ENCODE measurements around the gene BANF1. TPM values are rescaled to one million over a fixed set of nuclear protein-coding genes. Genes with fewer than 3 reads are reported as not detected.

The BANF1 gene
- total and polyA plus RNA-seq, 2 donors (not counting 3 experiments of a cell fraction or from before 2014, with no cell fraction given): 269 to 376 TPM

DNA sequence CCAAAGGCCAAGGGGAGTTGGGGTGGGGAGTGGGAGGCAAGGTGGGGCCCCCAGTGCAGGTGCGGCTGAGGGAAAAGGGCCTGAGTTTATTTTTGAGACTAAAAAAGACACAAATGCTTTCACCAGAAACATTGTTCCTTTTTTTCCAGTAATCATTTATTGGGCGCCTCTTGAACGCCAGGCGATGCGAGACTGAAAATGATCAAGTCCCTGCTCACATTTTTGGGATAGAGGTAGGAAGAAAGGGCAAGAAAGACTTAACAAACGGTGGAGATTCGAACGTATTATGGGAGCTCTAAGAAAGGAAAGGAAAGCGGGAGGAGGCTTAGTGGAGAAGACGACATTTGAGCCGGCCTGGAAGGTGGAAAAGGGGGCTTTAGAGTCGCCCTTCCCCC is 49.1 kb downstream of the BANF1 start:
- H3K9me1 ChIP-seq (replicated peaks; ENCODE audit: control insufficient read depth, extremely low read depth, insufficient read depth, low read length): no peaks in the 10 kb centered on the region
- peak overlapping the region; percentile 41 to 67 (median 53) for H3K4me3 ChIP-seq (replicated peaks in 1 of 3; ENCODE audit: insufficient read depth in 1 of 3, low read depth in 1 of 3, low read length in 3 of 3)
- H2AFZ ChIP-seq (ENCODE audit: low read depth, low read length): peak overlapping the region; percentile 39
- peaks cover 2 to 3% of the 10 kb centered on the region in 2 experiments for H3K27me3 ChIP-seq (ENCODE audit: control insufficient read depth in 2 of 2, insufficient read depth in 2 of 2, low read length in 2 of 2)
- H3K9me3 ChIP-seq (replicated peaks; ENCODE audit: control insufficient read depth, insufficient read depth, low read length): no peaks in the 10 kb centered on the region
- peaks cover 7 to 12% of the 10 kb centered on the region in 2 experiments for H3K36me3 ChIP-seq (ENCODE audit: control insufficient read depth in 2 of 2, extremely low read depth in 1 of 2, insufficient read depth in 2 of 2, low read length in 2 of 2)
- ChIA-PET CTCF (interaction anchor here (0.9 to 4.0 kb wide), 2 partner anchors 17 to 191 kb away, joined by 4 to 16 read pairs; partner anchors contain the start of gene MUS81), POLR2A (interaction anchor here (0.7 to 1.1 kb wide), 2 partner anchors 49 to 67 kb away, joined by 3 to 4 read pairs; partner anchors contain the start of gene BANF1)
- peak overlapping the region; percentile 88 for H3K9ac ChIP-seq (replicated peaks; ENCODE audit: extremely low read depth, insufficient read depth, low read length)
- H3K27ac ChIP-seq (ENCODE audit: insufficient read depth, low read depth, low read length): peak overlapping the region; percentile 58
- dilution Hi-C loops (cut with MboI; ENCODE audit: extremely low pct_ligation_motif_present, low sequenced_read_pairs): no loop called here
- peaks cover 14% of the 10 kb centered on the region for H3K4me1 ChIP-seq (ENCODE audit: control insufficient read depth, extremely low read depth, insufficient read depth, low read length)
- no peak for DNase-seq (ENCODE audit: low read depth, low spot score)
- TF ChIP-seq, protein P1, sequence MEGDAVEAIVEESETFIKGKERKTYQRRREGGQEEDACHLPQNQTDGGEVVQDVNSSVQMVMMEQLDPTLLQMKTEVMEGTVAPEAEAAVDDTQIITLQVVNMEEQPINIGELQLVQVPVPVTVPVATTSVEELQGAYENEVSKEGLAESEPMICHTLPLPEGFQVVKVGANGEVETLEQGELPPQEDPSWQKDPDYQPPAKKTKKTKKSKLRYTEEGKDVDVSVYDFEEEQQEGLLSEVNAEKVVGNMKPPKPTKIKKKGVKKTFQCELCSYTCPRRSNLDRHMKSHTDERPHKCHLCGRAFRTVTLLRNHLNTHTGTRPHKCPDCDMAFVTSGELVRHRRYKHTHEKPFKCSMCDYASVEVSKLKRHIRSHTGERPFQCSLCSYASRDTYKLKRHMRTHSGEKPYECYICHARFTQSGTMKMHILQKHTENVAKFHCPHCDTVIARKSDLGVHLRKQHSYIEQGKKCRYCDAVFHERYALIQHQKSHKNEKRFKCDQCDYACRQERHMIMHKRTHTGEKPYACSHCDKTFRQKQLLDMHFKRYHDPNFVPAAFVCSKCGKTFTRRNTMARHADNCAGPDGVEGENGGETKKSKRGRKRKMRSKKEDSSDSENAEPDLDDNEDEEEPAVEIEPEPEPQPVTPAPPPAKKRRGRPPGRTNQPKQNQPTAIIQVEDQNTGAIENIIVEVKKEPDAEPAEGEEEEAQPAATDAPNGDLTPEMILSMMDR (IDR thresholded peaks at IDR 0.05; ENCODE audit: extremely low read depth in 1 of 2, insufficient read depth in 1 of 2, low read depth in 1 of 2, low read length in 2 of 2): no peak
- no peak for TF ChIP-seq JUN (IDR thresholded peaks at IDR 0.05; ENCODE audit: borderline replicate concordance, insufficient read depth, insufficient read length, low read depth)
- no peak for TF ChIP-seq POLR2A (IDR thresholded peaks at IDR 0.05; ENCODE audit: low read depth, low read length)
- TF ChIP-seq EZH2 (IDR thresholded peaks at IDR 0.05; ENCODE audit: borderline replicate concordance, low read depth, low read length, severe bottlenecking): no peak
- TF ChIP-seq, protein P2, sequence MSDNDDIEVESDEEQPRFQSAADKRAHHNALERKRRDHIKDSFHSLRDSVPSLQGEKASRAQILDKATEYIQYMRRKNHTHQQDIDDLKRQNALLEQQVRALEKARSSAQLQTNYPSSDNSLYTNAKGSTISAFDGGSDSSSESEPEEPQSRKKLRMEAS (IDR thresholded peaks at IDR 0.05; ENCODE audit: insufficient read depth, insufficient read length): no peak
- no peaks in the 10 kb centered on the region for H4K20me1 ChIP-seq (replicated peaks; ENCODE audit: control insufficient read depth, extremely low read depth, insufficient read depth, low read length)
- BruUV-seq (replicated peaks): no TSS peak
- intact Hi-C loops (cut with micrococcal nuclease): loop anchor here (5.0 kb wide), 1 partner anchor 134 kb away; the partner anchor contains the start of genes C11orf68 and DRAP1
- FAIRE-seq: peak; percentile 26
- H3K79me2 ChIP-seq (ENCODE audit: control insufficient read depth, insufficient read depth, low read length): peaks cover 28% of the 10 kb centered on the region
- peak overlapping the region; percentile 50 for H3K4me2 ChIP-seq (ENCODE audit: insufficient read depth, low read length)

All from endothelial cell of umbilical vein (primary cell).